ENCODE measurements around the gene CES3.

The CES3 gene

DNA sequence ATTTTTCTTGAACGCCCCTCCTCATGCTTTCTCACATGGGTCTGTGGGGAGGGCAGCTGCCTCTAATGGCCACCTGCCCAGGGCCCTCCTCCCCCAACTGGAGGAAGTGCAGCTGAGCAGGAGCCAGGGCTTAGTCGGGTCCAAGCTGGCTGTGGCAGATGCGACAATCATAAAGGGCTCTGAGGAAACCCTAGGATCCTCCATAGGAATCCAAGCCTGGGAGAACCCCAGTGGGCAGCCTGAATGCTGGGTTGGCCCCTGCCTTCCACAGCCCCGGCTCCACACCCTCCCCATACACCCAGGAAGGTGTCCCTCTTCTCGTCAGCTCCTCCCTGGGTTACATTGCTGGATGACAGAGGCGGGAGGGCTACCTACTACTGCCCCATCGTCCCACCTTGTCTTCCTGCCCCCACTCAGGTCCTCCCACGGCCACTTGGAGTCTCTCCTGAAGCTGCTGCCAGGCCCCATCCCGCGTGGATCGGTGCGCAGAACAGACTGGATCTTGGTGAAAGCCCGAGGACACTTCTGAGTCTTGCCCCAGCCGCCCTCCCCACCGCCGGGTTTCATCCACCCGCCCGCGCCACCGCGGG is 52.3 kb downstream of the CES3 start:
- peak; percentile 49 for DNase-seq

DNA sequence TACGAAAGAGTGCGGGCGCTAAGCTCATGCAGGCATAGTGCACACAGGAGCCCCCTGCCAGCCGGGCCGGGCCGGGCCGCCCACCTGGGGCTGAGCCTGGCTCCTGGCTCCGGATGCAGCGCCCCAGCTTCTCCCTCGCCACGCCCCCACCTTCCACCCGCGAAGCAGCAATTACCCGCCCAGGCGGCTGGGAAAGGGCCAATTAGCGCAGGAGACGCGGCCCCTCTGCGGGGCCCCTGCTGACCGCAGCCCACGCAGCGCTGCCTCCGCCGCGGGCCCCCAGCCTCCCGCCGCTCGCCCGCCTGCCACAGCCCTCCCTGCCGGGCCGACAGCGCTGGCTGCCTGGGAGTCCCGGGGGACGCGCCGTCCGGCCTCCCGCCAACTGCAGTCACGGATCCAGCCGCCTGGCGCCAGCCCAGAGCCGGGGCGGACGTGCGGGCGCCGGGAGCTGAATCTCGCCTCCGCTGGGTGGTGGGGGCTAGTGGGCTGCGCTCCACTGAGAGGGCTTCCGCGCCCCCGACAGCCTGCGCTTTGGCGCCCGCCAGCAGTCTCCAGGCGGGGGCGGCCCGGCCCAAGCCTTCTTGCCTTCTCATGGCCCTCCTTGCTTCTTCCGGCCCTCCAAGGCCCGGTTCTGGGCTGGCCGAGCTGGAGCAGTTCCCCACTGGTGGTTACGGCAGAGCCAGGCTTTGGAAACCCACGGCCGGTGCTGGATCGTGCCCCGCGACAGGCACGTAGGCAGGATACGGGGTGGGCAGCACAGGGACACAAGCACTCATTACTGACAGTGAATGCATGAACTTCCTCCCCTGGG is 53.0 kb downstream of the CES3 start:
- peak; percentile 72 for DNase-seq

DNA sequence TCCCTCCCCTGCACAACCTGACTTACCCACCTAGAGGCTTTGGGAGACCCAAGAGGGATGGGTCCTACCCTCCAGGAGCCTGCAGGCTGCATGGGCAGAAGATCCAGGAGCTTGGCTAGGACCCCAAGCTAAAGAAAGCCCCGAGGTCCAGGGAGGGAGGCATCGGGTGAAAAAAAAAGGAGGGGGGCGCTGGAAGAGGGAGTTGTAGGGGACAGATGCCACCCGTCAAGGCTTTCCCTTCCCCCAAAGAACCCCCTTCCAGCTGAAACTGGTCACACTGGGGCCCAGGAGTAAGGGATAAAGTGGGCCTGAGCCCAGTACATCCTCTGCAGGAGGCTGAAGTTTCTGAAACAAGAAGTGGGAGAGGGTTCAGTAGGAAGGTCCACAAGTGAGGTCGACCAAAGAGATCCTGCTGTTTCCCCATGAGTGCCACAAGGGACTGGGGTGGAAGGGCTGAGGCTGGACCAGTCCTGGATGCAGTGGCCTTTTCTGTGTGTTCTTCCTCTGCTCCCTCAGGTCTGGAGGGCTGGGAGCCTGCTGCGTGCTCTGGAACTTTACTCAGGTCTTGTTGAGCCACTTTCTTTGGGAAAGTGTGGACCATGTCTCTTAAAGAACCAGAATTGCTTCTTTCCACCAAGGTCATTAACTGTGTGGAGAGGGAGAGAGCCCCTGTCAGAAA is 53.7 kb downstream of the CES3 start:
- DNase-seq = no peak

DNA sequence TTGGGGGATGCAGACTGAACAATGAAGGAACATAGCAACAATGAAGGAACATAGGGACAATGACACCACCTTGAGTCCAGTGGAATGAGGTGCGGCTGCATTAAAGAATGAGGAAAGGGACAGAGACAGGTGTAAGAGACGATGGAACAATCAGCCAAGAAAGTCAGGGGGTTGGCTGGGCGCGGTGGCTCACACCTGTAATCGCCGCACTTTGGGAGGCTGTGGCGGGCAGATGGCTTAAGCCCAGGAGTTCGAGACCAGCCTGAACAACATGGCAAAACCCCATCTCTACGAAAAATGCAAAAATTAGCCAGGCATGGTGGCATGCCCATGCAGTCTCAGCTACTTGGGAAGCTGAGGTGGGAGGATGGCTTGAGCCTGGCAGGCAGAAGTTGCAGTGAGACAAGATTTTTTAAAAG is 54.3 kb downstream of the CES3 start:
- peak; percentile 26 for DNase-seq

DNA sequence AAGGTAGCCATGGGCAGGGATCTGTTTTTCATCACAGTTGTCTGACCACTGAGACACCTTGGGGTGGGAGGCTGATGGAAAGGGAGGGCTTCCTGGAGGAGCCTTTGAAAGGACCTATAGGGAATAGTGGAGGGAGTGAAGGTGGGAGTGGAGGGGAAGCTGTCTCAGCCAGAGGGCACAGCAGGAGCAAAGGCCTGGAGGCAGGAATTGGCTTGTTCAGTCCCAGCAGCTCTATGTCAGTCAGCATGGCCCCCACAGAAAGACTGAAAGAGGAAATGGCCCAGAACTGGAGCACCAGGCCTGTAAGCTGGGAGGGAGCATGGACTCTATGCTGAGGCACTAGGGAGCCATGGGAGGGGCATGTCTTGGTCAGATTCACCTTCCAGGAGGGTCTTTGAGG is 55.1 kb downstream of the CES3 start:
- DNase-seq = no peak

DNA sequence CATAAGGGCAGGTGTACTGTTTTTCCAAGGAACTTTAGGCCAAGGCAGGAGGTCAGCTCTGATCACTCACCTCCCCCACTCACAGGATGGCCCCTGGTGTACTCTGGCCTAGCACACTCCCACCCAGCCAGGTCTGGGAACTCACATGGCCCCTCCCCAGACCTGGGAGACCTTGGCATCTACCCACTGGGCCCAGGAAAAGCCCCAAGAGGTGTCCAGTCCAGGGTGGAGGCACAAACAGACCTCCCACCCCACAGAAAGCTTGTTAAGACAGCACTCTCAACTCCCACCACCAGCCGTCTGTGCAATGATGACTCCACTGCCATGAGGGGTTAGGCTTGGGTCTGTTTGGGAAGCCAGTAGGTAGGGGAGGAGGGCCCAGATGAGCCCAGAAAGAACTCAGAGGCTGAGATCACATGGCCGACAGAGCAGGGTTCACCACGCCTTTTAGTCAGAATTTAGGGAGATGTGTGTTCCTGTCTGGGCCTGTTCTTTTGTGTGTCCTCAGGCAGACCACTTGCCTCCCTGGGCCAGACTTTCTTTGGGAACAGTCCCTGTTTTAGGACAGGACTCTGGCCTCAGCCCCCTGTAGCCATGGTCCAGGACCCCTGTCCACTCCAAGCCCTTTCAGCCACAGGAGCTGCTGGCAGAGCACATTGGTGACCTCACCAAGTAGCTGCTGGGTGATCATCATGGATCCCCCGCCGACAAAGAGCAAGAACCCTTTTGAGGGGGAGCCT is 55.8 kb downstream of the CES3 start:
- no peak for DNase-seq

DNA sequence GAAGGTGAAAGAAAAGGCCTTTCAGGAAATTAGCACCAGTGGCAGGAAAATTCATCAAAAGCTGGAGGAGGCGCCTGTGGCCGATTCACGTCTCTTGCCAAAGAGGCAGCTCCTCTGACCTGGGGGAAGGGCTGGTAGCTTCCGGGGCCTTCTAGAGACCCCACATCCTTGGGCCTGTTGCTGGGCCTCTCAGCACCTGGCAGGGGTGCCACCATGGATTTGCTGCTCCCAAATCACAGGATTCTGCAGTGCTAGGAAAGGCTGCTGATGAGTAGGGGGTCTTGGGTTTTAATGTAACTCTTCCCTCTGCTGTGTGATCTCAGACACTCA is 56.3 kb downstream of the CES3 start:
- DNase-seq = no peak

DNA sequence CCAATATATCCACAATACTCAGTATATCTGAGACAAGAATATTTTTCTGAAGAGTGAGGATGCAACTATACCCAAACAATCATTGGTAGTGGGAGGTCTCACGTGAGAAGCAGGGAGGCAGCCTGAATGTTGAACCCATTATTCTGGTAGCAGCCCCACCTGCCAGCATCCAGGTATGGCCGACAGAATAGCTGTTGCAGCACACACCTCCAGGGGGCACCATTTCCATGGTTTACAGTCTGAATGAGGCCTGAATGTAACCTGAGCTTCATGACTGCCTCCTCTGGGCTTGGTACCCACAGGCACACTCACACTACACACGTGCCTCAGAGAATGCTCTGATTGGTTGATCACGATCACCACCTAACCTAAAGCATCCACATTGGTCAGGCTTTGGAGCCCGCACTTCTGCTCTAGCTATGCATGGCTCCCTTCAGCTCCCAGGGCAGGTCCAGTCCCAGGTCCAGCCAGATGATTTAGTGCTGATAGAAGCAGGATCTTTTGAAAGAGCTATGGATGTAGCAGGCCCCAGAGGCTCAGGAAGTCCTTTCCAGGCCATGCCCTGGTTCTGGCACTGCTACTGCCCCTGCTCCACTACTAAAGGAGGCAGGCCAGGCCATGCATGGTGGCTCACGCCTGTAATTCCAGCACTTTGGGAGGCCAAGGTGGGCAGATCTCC is 56.9 kb downstream of the CES3 start:
- DNase-seq = peak; percentile 97

DNA sequence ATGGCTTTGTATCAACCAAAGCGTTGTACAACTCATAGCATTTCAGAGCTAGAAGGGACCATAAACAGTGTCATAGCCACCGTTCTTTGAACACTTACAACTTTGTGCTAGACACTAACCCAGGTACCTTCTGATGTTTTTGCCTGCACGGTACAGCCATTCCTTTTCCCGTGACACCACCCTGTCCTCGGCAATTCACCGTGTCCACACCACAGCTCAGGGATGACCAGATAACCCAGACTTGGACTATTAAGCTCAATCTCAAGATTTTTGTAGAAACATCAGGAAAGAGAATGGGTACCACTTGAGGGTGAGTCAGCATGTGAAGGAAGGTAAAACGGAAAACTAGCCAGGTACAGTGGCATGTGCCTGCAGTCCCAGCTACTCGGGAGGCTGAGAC is 58.1 kb downstream of the CES3 start:
- no peak for DNase-seq

DNA sequence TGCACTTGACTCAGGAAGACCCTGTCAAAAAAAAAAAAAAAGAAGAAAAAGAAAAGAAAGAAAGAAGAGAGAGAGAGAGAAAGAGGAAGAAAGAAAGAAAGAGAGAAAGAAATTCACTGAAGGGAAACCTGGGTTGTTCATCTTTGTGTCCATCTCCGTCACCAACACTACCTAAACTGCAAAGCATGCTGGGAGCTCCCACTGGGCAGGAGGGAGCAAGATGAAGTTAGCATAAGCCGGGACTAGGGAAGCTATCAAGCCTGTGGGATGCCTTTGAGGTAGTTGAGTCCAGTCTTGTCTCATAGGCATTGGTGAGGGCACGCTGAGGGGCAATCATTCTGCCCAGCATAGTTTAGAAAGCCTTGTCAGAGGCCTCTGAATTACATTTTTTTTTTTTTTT is 60.3 kb downstream of the CES3 start:
- no peak for DNase-seq

DNA sequence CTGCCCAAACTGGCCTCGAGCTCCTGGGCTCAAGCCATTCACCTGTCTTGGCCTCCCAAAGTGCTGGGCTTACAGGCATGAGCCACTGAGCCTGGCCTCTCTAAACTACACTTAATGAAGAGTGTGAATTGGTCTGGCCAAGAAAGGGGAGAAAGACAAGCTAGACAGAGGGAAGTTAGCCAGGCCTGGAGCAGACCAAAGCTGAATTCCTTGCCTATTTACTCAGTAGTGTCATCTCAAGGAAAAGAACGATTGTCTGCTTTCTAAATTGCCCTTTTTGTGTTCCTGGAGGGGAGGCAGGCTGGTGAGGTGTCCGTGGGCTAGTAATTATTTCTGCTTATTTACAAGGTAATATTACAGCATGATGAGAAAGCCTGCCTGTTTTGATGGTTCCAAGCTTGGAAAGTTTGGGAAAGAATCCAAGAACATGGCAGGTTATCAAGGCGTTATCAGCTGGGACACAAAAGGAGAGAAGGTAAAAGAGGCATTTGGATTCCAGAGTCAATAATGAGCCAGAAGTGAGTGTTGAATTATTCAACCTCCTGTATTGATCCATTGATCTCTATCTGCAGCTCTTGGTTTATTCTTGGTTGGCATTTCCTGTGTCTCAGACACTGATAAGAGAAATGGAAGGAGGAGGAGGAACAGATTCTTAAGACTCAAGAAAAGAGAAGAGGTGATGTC is 61.6 kb downstream of the CES3 start:
- DNase-seq = no peak

DNA sequence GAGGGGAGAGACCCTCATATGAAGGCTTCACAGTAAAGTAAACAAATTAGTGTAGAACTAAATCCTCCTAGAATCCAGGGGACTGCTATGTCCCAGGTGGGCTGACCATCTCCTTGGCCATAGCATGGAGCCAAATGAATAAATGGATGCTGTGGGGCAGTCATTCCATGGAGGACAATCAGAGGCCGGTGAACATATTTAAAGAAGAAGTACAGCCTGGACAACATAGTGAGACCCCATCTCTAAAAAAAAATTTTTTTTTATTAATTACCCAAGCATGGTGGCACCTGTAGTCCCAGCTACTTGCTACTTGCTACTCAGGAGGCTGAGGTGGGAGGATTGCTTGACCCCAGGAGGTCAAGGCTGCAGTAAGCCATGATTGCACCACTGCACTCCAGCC is 62.6 kb downstream of the CES3 start:
- no peak for DNase-seq

Data from DMS53 (cell line).